WTC11 (cell line): ENCODE results near the gene ITIH2. TPM values are rescaled to one million over a fixed set of nuclear protein-coding genes. Genes with fewer than 3 reads are reported as not detected.

Experiments
- ATAC-seq: fragments of 200-7000 bp; cut with Tn5 transposase; 2 replicates; pipeline ENCODE4 v1.10.0; 2021; ENCODE audit warnings: mild to moderate bottlenecking, moderate library complexity
- CTCF ChIA-PET: fragments of 300-600 bp; sonication (Branson Sonifier 250); formaldehyde crosslinking; loops from one replicate; lab custom pipeline; 2021; ENCODE audit warnings: antibody characterized with exemption; lab: Charles Lee
- POLR2A ChIA-PET: fragments of 350-600 bp; sonication (Branson Sonifier 250); formaldehyde crosslinking; loops from one replicate; lab custom pipeline; 2021; ENCODE audit warnings: antibody characterized with exemption; lab: Charles Lee
- DNase-seq: peaks from one replicate; pipeline ENCODE4 v3.0.0; 2021; ENCODE audit warnings: low spot score
- H3K27ac Mint-ChIP-seq: 2 replicates; pipeline ENCODE4 v1.8.0; 2021; ENCODE audit warnings: mixed read lengths
- H3K27me3 Mint-ChIP-seq: 2 replicates; pipeline ENCODE4 v1.8.0; 2021; ENCODE audit warnings: low read depth, mild to moderate bottlenecking, moderate library complexity, mixed read lengths
- H3K36me3 Mint-ChIP-seq: 2 replicates; pipeline ENCODE4 v1.8.0; 2021; ENCODE audit warnings: mixed read lengths
- H3K4me1 Mint-ChIP-seq: 2 replicates; pipeline ENCODE4 v1.8.0; 2022; ENCODE audit warnings: mixed read lengths
- H3K4me3 Mint-ChIP-seq: 2 replicates; pipeline ENCODE4 v1.8.0; 2021; ENCODE audit warnings: mild to moderate bottlenecking, moderate library complexity, mixed read lengths
- H3K9me3 Mint-ChIP-seq: 2 replicates; pipeline ENCODE4 v1.8.0; 2021; ENCODE audit warnings: mixed read lengths
- AR ChIP-seq: fragments of 250-450 bp; sonication (Bioruptor Pico); IDR thresholded peaks from 2 replicates; pipeline ENCODE4 v1.9.0; 2021; ENCODE audit warnings: mild to moderate bottlenecking
- ATF3 ChIP-seq: sonication (generic); formaldehyde crosslinking; conservative IDR thresholded peaks from 2 replicates; pipeline ENCODE4 v1.8.1; 2022; ENCODE audit warnings: mild to moderate bottlenecking, missing genetic modification reagents
- CBFB ChIP-seq: sonication (generic); formaldehyde crosslinking; IDR thresholded peaks from 2 replicates; pipeline ENCODE4 v1.8.1; 2022; ENCODE audit warnings: mild to moderate bottlenecking, low read depth, missing genetic modification reagents
- CDX4 ChIP-seq: fragments of 250-450 bp; sonication (Bioruptor Pico); IDR thresholded peaks from 2 replicates; pipeline ENCODE4 v1.9.0; 2021; ENCODE audit warnings: moderate library complexity, mild to moderate bottlenecking, inconsistent platforms, borderline replicate concordance
- CREB1 ChIP-seq: sonication (generic); formaldehyde crosslinking; IDR thresholded peaks from 2 replicates; pipeline ENCODE4 v1.8.0; 2023; ENCODE audit warnings: mild to moderate bottlenecking, missing genetic modification reagents
- E2F1 ChIP-seq: sonication (generic); formaldehyde crosslinking; IDR thresholded peaks from 2 replicates; pipeline ENCODE4 v1.8.0; 2022; ENCODE audit warnings: mild to moderate bottlenecking, missing genetic modification reagents
- FOXP1 ChIP-seq: sonication (generic); formaldehyde crosslinking; IDR thresholded peaks from 2 replicates; pipeline ENCODE4 v1.8.0; 2022; ENCODE audit warnings: missing genetic modification reagents, mild to moderate bottlenecking, moderate library complexity, borderline replicate concordance
- FOXP4 ChIP-seq: sonication (generic); formaldehyde crosslinking; IDR thresholded peaks from 2 replicates; pipeline ENCODE4 v1.8.0; 2022; ENCODE audit warnings: mild to moderate bottlenecking, missing genetic modification reagents
- IRF1 ChIP-seq: sonication (generic); formaldehyde crosslinking; IDR thresholded peaks from 2 replicates; pipeline ENCODE4 v1.8.0; 2023; ENCODE audit warnings: missing genetic modification reagents
- IRF2 ChIP-seq: sonication (generic); formaldehyde crosslinking; IDR thresholded peaks from 2 replicates; pipeline ENCODE4 v1.8.0; 2022; ENCODE audit warnings: low read depth, missing genetic modification reagents, borderline replicate concordance
- MAX ChIP-seq: sonication (generic); formaldehyde crosslinking; IDR thresholded peaks from 2 replicates; pipeline ENCODE4 v1.8.0; 2022; ENCODE audit warnings: mild to moderate bottlenecking, missing genetic modification reagents
- PRDM15 ChIP-seq: sonication (generic); formaldehyde crosslinking; IDR thresholded peaks from 2 replicates; pipeline ENCODE4 v1.8.0; 2022; ENCODE audit warnings: missing genetic modification reagents
- RORB ChIP-seq: fragments of 250-450 bp; sonication (Bioruptor Pico); IDR thresholded peaks from 2 replicates; pipeline ENCODE4 v1.9.0; 2021; ENCODE audit warnings: mild to moderate bottlenecking
- SP1 ChIP-seq: sonication (generic); formaldehyde crosslinking; conservative IDR thresholded peaks from 2 replicates; pipeline ENCODE4 v1.8.1; 2022; ENCODE audit warnings: missing genetic modification reagents
- TCF7 ChIP-seq: sonication (generic); formaldehyde crosslinking; IDR thresholded peaks from 2 replicates; pipeline ENCODE4 v1.8.0; 2022; ENCODE audit warnings: mild to moderate bottlenecking, low read depth, missing genetic modification reagents, moderate library complexity
- TP53 ChIP-seq: sonication (generic); formaldehyde crosslinking; IDR thresholded peaks from 2 replicates; pipeline ENCODE4 v1.8.1; 2023; ENCODE audit warnings: mild to moderate bottlenecking, missing genetic modification reagents
- USF1 ChIP-seq: sonication (generic); formaldehyde crosslinking; IDR thresholded peaks from 2 replicates; pipeline ENCODE4 v1.8.0; 2022; ENCODE audit warnings: mild to moderate bottlenecking, missing genetic modification reagents
- ZBTB21 ChIP-seq: sonication (generic); formaldehyde crosslinking; IDR thresholded peaks from 2 replicates; pipeline ENCODE4 v1.8.1; 2023; ENCODE audit warnings: mild to moderate bottlenecking, missing genetic modification reagents, borderline replicate concordance
- ZNF121 ChIP-seq: sonication (generic); formaldehyde crosslinking; IDR thresholded peaks from 2 replicates; pipeline ENCODE4 v1.8.0; 2023; ENCODE audit warnings: missing genetic modification reagents
- ZNF232 ChIP-seq: sonication (generic); formaldehyde crosslinking; IDR thresholded peaks from 2 replicates; pipeline ENCODE4 v1.8.0; 2022; ENCODE audit warnings: mild to moderate bottlenecking, missing genetic modification reagents
- ZNF416 ChIP-seq: fragments of 250-450 bp; sonication (Bioruptor Pico); IDR thresholded peaks from 2 replicates; pipeline ENCODE4 v1.9.0; 2021; ENCODE audit warnings: mild to moderate bottlenecking, inconsistent platforms
- ZNF423 ChIP-seq: fragments of 250-450 bp; sonication (Bioruptor Pico); IDR thresholded peaks from 2 replicates; pipeline ENCODE4 v2.1.2; 2022; ENCODE audit warnings: mild to moderate bottlenecking, moderate library complexity
- total RNA-seq: library from RNA; stranded (reverse); gene quantifications from 3 replicates; pipeline ENCODE4 v1.2.3, GENCODE V29; 2021

The ITIH2 gene
- total RNA-seq, 1 experiment from 2014 or later = 0.83 TPM

- ATAC-seq (peak; percentile 56), DNase-seq (peak; percentile 50)
- Mint-ChIP-seq H3K27ac (no peak within 1 kb of the TSS), H3K27me3 (peaks cover 44% of the 10 kb centered on the region), H3K4me3 (peak within 1 kb of the TSS; percentile 83), H3K4me1 (peaks cover 16% of the 10 kb centered on the region), H3K36me3 (no peaks in the 10 kb centered on the region), H3K9me3 (no peaks in the 10 kb centered on the region)
- TF ChIP-seq ATF3 (CRISPR knock-in tag) (no peak), SP1 (CRISPR knock-in tag) (peak; percentile 64), ZNF423 (CRISPR knock-in tag) (no peak), ZNF121 (peak; percentile 83), IRF1 (CRISPR knock-in tag) (no peak), FOXP1 (CRISPR knock-in tag) (no peak), TCF7 (no peak), CREB1 (CRISPR knock-in tag) (no peak), MAX (CRISPR knock-in tag) (no peak), FOXP4 (no peak), TP53 (CRISPR knock-in tag) (no peak), E2F1 (no peak), RORB (CRISPR knock-in tag) (no peak), ZNF416 (no peak), CDX4 (CRISPR knock-in tag) (no peak), PRDM15 (no peak), CBFB (CRISPR knock-in tag) (no peak), USF1 (no peak), AR (CRISPR knock-in tag) (no peak), ZNF232 (CRISPR knock-in tag) (no peak), IRF2 (CRISPR knock-in tag) (no peak), ZBTB21 (0 out of 2 replicates have a peak, but pooled peaks have one; percentile 28)
- ChIA-PET CTCF (interaction anchor here (0.9 to 2.5 kb wide), 7 partner anchors 14 to 141 kb away, joined by 3 to 21 read pairs (median 6); no protein-coding TSS in a partner anchor), POLR2A (interaction anchor here (0.7 kb wide), 1 partner anchor 151 kb away, joined by 4 read pairs; no protein-coding TSS in a partner anchor)
Observed at GRCh38 chr10:7666253-7667023, 36.7 kb upstream of the ITIH2 start, which contains the start of gene ITIH5. Gene ITIH5 (minus strand): TSS chr10:7666966. CDS start chr10:7666892, 74 bp downstream.
